GM19455 (cell line): ENCODE results near the gene CACUL1.
"Not testable (repeated sequence)": the region's sequence is repeated elsewhere in the genome, so short reads cannot be mapped to it uniquely, and the experiment has no call there.

Experiments used
- ATAC-seq: cut with Tn5 transposase; IDR thresholded peaks from one replicate; pipeline ENCODE4 v1.9.1; 2021; ENCODE audit not compliant: unreplicated experiment

The CACUL1 gene

DNA sequence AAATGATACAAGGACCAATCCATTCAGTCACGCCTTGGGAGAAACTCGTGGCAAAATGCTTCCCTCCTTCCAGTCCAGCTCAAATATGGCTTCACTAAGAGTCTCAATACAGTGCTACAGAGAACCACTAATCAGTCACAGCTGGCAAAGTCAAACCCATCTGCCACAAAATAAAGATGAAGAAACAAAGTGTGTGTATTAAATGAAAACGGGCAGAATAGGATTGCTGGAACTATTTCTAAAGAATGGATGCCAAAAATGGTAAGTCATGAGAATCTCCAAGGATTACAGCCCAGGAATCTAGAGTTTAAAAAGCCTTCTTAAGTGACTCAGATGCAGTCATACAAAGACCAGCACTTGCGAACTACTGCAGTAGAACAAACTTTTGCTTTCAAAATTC, 61.9 kb downstream of the CACUL1 start:
- ATAC-seq, result no peak

DNA sequence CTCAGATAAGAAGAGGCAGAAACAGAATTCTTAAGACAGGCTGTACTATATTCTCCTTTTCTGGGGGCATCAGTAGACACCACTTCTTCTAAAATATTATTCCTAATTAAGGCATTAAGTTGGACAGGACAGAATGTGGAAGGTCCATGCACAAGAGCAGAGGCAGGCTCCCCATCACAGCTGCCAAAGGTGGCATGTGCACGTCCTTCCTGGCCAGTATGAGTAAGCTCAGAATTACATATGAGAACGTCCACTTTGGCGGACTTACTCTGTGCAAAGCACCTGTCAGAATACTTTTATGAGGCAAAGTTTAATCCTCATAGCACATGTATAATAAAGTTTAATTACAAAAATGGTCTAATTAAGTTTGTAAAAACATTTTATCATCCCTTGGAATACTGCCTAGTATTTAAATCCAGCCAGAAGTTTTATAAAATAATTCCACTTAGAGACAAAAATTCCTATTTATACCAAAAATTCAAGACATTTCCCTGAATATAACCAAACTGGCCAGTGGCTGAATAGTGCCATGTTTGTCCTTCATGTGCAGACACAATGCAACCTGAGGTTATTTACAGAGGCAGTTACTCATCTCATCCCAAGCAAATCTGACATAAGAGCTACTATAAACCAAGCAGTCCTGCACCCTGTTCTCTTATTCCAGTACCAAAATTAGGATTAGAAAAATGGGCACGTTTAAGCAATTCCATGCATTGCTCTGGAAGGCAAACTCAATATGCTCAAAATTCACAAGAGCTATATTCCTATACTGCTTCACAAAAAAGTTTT, 65.5 kb downstream of the CACUL1 start:
- no peak for ATAC-seq

DNA sequence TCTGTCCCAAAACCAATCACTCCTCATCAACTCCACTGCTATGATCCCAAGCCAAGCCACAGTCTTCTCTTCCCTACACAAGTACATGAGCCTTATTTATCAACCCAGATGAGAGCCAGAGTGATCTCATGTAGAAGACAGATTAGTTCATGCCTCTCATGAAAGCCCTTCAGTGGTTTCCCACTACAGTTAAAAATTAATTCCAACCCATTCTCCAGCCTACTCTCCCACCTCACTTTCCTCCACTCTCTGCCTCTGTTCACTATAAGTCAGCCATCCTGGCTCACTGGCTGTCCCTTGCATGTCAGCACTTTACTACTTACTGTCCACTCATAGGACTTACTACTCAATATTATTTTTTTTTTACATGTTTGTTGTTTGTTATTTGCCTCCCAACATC, 67.3 kb downstream of the CACUL1 start:
- no peak for ATAC-seq

DNA sequence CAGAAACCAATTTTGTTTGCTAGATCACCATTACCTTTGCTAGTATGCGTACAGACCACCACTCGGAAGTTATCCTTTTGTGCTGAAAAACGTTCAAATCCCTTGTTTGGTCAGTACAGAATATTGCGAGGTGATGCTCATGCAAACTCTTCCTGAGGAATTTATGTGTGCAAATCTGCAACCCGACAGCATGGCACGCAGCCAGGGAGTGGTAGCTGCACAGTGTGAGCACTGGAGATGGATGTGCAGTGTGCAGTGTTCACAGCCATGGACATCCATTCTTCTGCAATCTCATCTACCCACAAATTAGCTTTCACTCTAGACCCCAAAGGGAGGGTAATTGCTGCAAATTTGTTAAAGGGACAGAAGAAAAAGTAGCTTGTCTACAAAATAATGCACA, 72.2 kb downstream of the CACUL1 start:
- ATAC-seq, result no peak

DNA sequence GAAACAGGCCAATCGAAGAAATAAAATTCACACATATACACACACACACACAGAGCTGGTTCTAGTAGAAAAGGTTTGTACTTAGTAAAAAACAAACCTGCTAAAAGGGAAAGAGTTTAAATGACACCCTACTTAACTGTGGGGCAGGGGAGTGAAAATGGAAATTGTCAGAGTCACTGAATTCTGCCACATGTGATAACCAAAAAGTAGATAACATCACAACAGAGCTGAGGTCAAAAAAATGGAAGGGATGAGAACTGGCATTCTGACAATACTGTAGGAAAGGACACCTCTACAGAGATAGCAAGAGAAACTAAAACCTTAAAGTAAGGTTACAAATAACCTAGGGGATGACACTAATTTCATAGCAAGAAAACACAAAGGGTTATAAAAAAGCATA, 74.6 kb downstream of the CACUL1 start:
- ATAC-seq, result no peak

DNA sequence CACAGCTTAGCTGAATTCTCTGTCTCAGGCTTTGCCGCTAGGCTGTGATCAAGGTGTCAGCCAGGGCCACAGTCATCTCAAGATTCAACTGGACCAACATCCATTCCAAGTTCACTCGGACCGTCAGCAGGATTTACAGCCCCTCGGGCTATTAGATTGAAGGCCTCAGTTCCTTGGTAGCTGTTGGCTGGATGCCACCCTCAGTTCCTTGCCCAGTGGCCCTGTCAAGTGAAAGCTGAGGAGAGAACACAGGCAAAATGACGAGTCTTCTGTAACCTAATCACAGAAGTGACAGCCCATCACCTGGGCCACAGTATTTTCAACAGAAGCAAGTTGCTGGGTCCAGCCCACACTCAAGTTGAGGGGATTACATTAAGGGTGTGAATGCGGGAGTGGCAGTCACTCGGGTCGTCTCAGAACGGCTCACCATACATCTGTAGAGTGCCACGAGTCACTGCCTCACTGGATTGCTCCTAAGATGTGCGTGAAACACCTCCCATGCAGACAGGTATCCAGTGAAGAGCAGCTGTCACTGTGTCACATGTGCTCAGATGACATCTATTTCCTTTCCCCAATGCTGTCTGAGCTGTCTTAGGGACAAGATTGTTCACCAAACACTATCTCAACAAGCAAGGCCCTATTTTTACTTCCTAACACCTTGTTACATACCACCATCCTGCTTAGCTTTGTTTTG, 80.4 kb downstream of the CACUL1 start:
- no peak for ATAC-seq

DNA sequence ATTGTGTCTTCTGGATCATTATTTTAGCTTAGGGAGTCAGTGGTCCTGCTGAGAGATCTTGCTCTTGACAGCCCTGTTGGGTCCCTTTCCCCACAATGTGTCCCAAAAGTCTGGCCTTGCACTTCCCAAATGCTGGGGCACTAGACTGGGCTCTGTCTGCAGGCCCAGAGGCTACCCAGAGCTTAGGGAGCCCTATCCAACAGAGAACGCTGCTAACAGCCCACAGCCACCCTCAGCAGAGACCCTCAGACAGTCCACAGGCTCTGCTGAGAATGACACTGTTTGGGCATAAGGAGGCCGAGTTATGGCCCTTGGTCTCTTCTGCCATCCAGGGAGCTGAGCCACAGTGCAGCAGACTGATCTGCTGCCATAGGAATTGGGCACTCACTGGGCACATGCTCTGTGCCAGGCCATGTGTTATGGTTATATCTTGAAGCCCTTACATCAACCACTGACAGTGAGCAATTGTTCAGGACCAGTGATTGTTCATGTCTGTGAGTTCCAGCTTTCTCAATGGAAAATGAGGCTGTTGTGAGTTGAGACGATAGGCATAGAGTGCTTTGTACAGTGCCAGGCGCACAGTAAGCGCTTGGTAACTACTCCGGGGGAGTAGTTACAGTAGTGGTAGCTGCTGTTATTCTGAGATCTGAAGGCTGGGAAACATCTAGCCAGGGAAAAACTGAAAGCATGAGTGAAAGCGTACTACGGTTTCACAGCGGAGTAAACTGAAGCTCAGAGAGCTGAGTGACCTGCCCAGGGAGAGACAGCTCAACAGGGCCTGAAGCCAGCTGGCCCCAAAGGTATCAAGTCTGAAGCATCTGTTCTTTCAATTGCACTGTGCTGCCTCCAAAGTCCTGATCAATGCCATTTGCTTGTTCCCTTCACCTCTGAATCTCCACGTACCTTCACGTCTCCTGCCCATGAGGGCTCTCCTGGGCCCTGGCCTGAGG, 81.7 kb downstream of the CACUL1 start:
- ATAC-seq, result no peak

DNA sequence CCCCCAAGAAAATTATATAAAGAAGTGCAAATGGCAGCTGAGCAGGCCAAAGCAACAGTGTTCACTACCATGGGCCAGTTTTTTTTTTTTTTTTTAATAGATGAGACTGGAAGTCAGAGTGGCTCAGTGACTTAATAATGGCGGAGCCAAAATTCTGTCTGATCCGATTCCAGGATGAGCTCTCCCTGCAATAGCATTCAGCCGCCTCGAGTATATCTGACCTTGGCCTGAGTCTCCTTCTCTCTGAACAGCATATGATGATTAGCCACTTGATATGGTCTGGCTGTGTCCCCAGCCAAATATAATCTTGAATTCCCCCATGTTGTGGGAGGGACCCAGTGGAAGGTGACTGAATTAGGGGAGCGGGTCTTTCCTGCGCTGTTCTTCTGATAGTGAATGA, 82.6 kb downstream of the CACUL1 start:
- ATAC-seq, result no peak

DNA sequence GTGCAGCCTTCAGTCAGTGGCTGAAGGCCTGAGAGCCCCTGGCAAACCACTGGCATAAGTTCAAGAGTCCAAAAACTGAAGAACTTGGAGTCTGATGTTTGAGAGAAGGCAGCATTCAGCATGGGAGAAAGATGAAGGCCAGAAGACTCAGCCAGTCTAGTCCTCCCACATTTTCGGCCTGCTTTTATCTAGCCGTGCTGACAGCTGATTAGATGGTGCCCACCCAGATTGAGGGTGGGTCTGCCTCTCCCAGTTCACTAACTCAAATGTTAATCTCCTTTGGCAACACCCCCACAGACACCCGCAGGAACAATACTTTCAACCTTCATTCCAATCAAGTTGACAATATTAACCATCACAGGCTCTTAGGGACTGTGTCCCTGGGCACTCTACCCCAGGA, 83.5 kb downstream of the CACUL1 start:
- not testable (repeated sequence) for ATAC-seq

DNA sequence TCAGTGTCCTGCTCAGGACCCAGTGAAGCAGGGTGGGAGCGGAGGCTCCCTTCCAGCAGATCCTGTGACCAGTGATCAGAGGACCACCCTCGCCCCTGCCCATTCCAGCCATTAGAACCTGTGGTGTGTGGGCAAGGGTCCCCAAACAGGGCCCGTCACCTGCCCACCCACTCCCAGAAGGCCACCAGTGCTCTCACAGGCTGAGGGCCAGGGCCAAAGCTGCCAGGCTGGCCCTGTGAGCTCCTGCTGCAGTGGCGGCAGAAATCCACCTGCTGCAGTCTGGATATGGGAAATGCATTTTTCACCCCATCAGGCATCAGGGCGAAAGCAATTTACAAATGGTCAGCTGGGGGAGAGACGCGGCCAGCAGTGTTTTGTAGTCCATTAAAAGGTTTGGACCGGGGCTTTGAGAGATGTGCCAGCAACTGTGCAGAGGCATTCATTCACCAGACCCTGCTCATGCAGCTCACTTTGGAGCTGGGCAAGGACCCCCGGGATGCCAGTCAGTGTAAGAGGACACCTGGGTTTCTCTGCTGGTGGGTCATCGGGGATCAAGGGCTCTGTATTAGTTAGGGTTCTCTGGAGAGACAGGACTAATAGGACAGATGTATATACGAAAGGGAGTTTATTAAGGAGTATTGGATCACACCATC, 84.2 kb downstream of the CACUL1 start:
- ATAC-seq, result no peak

DNA sequence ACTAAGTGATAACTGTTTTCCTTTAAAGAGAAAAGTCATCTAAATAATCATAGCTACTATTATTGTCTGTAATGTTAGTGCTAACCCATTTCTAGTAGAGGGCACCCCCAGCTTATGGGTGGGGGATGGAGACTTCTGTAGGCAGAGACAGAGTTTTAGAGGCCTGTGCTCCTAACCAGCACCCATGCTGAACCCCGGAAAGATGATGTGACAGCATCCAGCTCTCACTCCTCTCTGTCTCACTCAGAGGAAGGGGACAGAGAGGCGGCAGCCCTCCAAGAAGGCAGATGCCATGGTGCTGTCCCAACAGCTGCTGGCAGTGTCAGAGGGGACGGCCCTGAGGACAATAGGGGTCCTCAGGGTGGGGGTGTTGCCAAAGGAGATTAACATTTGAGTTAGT, 84.9 kb downstream of the CACUL1 start:
- no peak for ATAC-seq

DNA sequence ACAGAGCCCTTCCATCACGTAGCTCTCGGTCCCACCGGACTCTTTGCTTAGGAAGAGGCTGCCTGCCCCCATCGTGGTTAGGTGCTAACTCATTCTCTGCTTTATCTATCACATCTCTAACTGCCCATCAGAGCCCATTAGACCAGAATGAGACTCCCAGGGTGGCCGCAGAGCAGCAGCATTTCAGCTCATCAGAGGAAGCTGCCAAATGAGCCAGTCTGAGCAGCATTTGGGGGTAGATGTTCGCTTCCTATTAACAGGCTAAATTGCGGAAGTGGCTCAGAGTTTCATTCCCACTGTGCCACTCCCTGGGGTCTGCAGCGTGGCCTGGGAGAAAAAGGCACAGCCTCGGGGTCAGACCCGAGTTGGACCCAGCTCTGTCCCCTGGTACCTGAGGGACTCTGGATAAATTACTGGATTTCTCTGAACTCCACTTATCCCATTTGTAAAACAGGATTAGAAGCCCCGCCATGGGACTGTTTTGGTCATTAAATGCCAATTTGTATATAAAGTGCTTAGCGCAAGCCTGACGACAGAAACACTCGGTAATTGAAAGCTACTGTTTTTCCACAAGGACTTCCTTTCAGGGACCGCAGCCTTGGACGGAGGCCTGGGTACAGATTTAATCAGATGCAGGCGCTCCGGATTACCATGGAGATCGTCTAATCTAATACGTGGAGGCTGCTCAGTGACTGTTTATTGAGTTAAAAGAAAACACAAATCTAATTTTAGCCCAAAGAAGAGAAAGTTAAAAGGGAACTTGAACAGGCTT, 85.6 kb downstream of the CACUL1 start:
- no peak for ATAC-seq

DNA sequence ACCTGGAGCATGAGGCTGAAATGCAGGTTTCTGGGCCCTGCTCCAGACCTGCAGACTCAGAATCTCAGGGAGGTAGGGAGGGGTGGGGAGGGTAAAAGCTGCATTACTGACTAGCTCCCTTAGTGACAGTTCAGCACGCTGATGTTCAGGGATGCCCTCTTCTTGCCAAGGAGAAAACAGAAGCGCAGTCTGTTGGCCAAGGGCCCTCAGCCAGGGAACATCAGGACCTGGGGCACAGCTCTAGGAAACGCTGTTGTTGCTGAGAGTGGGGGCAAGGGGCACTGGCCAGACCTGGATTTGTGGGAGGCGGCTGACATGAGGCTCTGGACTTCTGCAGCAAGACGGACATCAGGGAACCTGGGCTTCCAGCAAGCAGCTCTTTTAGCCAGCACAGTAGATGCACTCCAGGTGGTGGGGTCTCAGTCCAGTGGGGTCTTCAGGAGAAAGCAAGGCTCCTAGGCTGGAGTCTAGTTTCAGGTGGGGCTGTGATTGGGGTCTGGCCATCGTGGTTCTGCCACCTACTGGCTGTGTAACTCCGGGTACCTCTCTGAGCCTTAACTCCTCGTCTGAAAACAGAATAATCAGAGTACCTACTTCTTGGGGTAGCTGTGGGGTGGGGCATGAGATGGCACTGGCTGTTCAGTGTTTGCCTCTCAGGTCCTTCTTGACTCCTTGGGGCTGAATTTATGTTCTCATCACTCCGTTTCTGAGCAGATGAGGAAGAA, 86.4 kb downstream of the CACUL1 start:
- no peak for ATAC-seq

DNA sequence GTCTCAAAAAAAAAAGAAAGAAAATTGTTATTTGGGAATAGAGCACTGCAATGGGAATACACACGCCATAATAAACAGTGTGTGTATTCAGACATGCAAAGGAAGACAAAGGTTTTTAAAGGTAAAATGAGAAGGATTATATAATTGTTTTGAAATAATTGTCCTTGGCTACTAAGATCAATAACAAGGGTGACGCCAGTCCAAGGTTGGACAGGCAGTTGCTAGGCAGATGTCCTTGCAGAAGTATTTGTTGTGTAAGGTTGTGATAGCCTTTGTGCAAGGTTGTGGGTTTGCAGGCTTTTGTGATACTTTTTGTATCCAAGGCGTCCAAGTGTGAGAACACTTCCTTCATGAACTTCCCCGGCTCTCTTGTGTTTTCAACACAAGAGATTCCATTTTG, 87.0 kb downstream of the CACUL1 start:
- no peak for ATAC-seq

DNA sequence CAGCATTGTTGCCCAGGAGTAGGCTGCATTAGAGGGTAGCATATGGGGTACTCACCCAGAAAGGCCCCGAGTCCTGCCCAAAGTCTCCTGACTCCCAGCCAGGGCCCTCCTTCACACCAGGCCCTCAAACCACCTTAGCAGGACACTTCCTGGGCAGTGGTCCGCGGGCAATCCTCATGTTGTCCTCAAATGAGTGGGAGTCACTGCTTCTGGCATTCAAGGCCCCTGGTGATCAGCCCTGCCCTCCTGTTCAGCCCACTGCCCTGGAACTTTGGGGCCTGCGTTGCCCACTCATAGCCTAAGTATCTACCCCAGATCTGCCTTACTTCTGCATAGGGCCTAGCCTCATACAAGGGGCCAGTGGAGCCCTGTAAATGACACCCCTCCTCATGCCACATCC, 88.4 kb downstream of the CACUL1 start:
- ATAC-seq, result no peak

DNA sequence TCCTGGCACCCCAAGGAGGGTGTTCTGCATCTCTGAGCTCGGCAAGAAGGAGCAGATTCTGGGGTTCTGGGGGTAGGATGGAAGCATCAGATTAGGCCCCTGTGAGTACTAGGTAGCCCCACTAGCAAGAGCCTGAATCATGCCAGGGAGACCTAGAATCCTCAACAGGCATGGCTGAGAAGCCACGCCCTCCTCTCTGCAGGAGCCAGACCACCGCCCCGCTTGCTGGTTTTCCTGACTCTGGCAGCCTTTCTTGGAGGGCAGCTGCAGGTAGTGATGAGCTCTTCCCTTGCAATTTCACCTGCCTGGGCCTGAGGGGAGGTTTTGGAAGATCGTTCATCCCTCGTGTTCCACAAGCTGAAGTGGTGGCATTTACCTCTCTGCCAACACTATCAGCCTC, 90.4 kb downstream of the CACUL1 start:
- ATAC-seq, result no peak

DNA sequence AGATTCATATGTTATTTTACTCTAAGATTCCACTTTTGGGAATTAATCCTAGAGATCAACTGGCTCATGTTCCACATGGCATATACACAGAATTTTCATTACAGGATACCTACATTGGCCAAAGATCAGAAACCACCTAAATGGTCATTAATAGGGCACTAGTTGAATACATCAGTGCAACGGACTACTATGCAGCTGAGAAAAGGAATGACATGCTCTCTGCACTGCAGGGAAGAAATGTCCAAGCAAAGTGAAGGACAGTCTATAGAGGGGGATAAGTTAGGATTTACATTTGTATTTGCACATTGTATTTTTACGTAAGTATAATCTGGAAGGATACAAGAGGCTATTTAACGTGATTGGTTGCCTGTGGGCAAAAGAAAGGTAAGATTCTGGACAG, 91.6 kb downstream of the CACUL1 start:
- ATAC-seq, result no peak

DNA sequence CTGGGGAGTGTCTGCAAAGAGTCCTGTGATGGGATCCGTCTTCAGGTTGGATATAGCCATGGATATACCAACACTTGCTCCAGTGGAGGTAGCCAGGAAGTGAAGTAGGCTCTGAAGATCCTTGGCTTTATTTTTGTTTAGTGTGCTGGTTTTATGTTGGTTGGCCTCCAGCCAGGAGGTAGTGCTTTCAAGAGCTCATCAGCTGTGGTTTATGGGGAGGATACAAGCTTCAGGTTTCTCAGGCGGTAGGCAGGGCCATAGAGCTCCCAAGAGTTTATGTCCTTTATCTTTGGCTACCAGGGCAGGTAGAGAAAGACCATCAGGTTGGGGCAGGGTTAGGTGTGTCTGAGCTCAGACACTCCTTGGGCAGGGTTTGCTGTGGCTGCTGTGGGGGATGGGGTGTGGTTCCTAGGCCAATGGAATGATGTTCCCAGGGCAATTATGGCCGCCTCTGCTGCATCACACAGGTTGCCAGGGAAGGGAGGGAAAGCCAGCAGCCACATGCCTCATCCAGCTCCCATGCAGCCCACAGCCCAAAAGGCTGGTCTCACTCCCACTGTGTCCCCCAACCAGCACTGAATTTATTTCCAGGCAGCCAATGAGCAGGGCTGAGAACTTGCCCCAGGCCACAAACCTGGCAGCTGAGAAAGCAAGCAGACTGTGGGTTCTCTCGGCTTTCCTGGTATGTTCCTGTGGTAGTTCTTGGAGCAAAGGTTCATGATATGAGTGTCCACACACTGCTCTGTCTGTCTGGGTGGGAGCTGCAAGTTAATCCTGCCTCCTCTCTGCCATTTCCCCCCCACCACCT, 92.3 kb downstream of the CACUL1 start:
- ATAC-seq, result no peak

DNA sequence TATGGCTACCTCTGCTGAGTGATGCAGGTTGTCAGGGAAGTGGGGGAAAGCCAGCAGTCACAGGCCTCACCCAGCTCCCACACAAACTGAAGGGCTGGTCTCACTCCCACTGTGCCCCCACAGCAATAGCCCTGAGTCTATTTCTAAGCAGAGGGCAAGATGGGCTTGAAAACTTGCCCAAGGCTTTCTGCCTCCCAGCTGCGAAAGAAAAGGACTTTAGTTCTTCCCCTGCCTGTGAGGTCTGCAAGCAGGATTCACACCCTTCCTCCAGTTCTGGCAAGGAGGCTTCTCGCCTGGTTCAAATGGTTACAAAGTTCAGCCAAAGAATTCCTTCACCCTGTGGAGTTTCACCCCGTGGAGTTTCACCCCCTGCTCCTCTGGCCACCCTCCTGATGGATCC, 96.0 kb downstream of the CACUL1 start:
- no peak for ATAC-seq
